ENCODE measurements around the gene BLM.
"Not testable (repeated sequence)": the region's sequence is repeated elsewhere in the genome, so short reads cannot be mapped to it uniquely, and the experiment has no call there.

BLM gene

GRCh38 chr15:90823455-90823974, 106.4 kb downstream of the BLM start:
- TF ChIP-seq CTCF (conservative IDR thresholded peaks at IDR 0.05): no peak
- H3K27ac ChIP-seq: no peak overlapping the region

GRCh38 chr15:90825115-90825899, 108.2 kb downstream of the BLM start:
- not testable (repeated sequence) for H3K27ac ChIP-seq

GRCh38 chr15:90826206-90826885, 109.2 kb downstream of the BLM start:
- H3K27ac ChIP-seq: not testable (repeated sequence)

- no peak for TF ChIP-seq CTCF (conservative IDR thresholded peaks at IDR 0.05)
- H3K27ac ChIP-seq: no peak overlapping the region
Measured at GRCh38 chr15:90826886-90827435, 109.8 kb downstream of the BLM start.

GRCh38 chr15:90828111-90828510, 111.0 kb downstream of the BLM start:
- no peak for TF ChIP-seq CTCF (conservative IDR thresholded peaks at IDR 0.05)
- no peak overlapping the region for H3K27ac ChIP-seq

GRCh38 chr15:90829126-90829525, 112.0 kb downstream of the BLM start:
- TF ChIP-seq CTCF (conservative IDR thresholded peaks at IDR 0.05): no peak
- H3K27ac ChIP-seq: no peak overlapping the region

GRCh38 chr15:90829942-90830440, 112.8 kb downstream of the BLM start:
- TF ChIP-seq CTCF (conservative IDR thresholded peaks at IDR 0.05): no peak
- no peak overlapping the region for H3K27ac ChIP-seq

GRCh38 chr15:90834626-90835025, 117.5 kb downstream of the BLM start:
- TF ChIP-seq CTCF (conservative IDR thresholded peaks at IDR 0.05): no peak
- H3K27ac ChIP-seq: no peak overlapping the region

Measured in VCaP (cell line).